GDM1 (cell line): ENCODE data around the gene RBFOX2.
"Not testable (repeated sequence)": the region's sequence is repeated elsewhere in the genome, so short reads cannot be mapped to it uniquely, and the experiment has no call there.

Experiments
- DNase-seq: peaks from one replicate; lab custom pipeline; 2025; lab: John Stamatoyannopoulos, UW

RBFOX2 gene

DNA sequence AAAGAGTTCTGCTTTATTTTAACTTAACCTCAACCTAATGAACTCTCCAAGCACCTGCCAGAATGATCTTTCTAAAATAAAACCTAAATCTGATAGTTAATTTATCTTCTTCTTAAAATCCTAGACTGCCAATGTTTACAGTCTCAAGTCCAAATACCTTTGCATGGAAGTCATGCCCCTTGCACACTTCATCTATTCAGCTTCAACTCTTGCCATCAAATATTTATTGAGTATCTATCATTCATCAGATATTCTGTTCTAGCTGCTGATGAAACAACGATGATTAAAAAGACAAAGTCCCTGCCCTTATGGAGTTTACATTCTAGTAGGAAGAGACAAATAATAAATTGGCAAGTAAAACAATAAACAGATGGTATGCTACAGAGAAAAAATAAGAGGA lies 209.2 kb downstream of the RBFOX2 start:
- no peak for DNase-seq

DNA sequence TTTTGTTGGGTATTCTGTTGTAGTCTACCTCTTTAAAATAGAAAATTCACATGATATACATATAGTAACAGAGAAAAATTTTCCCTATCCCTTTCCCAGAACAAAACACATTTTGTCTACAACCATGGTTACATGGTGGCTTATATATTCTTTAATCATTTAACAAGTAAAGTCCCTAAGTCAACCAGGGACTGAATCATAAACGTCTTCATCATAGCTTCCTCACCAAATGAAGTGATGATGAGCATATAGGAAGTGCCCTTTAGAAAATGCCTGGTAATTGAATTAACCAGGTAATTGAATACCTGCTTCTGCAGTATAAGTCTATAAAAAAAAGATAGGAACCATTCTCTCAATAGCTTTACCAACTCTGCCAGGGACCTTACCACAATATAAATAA lies 209.7 kb downstream of the RBFOX2 start:
- DNase-seq: no peak

DNA sequence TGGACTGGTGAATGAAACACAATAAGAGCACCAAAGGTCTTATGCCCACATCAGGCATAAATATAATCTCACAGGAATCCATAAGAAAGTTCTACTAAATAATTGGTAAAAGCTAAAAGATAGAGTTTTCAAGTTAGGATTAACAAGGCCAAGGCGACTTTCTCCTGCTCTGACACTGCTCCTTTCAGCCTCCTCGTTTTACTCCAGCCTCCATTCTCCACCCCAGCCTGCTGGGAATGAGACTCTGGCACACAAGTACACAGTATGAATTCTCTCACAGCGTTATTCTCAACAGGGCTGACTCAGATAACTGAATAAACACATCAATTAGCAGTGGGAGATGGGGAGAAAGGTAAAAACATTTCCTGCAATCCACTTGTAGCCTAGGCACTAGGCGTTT lies 216.0 kb downstream of the RBFOX2 start:
- DNase-seq: no peak

DNA sequence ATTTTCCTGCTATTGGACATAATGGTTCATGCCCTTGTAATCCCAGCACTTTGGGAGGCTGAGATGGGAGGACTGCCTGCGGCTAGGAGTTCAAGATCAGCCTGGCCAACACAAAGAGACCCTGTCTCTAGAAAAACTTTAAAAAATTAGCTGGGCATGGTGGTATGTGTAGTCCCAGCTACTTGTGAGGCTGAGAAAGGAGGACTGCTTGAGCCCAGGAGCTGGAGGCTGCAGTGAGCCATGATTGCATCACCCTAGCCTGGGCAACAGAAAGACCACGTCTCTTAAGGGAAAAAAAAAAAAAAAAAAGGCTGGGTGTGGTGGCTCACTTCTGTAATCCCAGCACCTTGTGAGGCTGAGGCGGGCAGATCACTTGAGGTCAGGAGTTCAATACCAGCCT lies 217.0 kb downstream of the RBFOX2 start:
- no peak for DNase-seq

GRCh38 chr22:35809816-35810215 lies 218.8 kb downstream of the RBFOX2 start:
- DNase-seq: no peak

DNA sequence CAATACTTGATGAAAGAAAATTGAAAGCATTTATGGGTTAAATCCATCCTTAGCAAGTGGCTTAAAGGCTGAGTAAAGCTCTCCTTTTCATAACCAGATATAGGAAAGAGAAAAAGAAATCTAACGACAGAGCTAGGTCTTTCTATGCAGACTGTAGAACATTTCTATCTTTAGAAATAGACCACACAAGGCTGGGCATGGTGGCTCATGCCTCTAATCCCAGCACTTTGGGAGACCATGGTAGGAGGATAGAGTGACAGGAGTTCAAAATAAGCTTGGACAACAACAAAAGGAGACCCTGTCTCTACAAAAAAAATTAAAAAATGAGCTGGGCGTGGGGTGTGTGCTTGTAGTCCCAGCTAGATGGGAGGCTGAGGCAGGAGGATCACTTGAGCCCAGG lies 220.2 kb downstream of the RBFOX2 start:
- DNase-seq: no peak

GRCh38 chr22:35806668-35807067 lies 222.0 kb downstream of the RBFOX2 start:
- DNase-seq: not testable (repeated sequence)

DNA sequence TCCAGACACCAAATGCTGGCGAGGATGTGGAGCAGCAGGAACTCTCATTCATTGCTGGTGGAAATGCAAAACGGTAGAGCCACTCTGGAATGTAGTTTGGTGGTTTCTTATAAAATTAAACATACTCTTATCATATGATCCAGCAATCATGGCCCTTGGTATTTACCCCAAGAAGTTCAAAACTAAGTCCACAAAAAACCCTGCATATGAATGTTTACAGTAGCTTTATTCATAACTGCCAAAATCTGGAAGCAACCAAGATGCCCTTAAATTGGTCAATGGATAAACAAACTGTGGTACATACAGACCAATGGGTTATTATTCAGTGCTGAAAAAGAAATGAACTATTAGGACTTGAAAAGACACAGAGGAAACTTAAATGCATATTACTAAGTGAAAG lies 223.2 kb downstream of the RBFOX2 start:
- no peak for DNase-seq

DNA sequence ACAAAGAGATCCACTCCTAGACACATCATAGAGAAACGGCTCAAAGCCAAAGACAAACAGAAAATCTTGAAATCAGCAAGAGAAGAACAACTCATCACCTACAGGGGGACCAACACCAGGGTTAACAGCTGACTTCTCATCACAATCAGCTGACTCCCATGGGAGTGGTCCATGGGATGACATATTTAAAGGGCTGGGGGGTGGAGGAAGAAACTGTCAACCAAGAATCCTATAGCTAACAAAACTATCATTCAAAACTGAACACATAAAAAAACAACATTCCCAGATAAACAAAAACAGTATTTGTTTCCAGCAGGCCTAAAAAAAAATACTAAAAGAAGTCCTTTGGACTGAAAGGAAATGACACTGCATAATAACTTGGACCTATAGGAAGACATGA lies 224.2 kb downstream of the RBFOX2 start:
- no peak for DNase-seq

DNA sequence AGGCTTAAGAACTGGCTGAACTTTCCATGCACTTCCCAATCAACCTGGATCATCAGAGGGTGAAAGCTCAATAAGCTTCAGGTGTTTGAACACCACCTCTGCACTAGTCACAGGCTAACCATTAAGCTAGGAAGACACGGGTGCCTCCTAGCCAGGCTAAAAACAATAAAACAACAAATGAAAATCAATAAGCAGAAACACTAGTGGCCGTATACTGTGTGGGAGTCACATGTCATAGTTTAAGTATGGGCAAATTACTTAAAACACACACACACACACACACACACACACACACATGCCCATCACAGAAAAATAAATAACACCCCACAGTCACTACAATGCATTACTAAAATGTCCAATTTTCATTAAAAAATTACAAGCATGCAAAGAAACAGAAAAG lies 225.7 kb downstream of the RBFOX2 start:
- DNase-seq: no peak

- not testable (repeated sequence) for DNase-seq
These were observed 227.3 kb downstream of the RBFOX2 start for GRCh38 chr22:35801301-35801700.

DNA sequence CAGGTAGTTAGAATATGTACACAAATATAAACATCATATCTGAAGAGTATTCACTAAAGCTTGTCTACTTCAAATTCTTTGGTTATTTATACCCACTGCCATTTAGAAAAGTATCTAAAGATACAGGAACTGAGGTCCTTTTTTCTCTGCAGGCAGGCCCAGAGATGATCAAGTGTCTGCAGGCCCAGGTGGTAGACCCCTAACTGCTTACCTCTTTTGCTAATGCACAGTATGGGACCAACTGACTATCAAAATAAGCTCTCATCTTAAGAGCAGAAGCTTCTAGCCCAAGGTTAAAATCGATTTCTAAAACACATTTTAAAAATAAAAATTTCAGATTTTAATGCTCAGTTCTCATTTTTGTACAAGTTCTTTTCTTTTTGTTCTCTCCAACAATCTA lies 229.5 kb downstream of the RBFOX2 start:
- no peak for DNase-seq

GRCh38 chr22:35797411-35797810 lies 231.2 kb downstream of the RBFOX2 start:
- no peak for DNase-seq

GRCh38 chr22:35795476-35795875 lies 233.1 kb downstream of the RBFOX2 start:
- DNase-seq: no peak

GRCh38 chr22:35792506-35792905 lies 236.1 kb downstream of the RBFOX2 start:
- DNase-seq: no peak

DNA sequence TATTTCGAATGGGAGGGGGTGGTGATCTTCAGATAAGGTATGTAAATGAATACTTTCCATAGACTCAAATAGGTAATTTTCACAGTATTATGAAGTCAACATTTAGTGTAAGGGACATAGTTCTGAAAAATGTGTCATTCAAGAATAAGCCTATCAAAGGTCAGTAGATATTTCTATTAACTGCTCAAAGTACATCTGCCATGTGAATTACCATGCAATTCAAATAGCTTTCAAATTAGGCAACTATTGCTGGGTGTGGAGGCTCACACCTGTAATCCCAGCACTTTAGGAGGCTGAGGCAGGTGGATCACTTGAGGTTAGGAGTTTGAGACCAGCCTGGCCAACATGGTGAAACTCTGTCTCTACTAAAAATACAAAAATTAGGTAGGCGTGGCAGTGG lies 236.8 kb downstream of the RBFOX2 start:
- not testable (repeated sequence) for DNase-seq

DNA sequence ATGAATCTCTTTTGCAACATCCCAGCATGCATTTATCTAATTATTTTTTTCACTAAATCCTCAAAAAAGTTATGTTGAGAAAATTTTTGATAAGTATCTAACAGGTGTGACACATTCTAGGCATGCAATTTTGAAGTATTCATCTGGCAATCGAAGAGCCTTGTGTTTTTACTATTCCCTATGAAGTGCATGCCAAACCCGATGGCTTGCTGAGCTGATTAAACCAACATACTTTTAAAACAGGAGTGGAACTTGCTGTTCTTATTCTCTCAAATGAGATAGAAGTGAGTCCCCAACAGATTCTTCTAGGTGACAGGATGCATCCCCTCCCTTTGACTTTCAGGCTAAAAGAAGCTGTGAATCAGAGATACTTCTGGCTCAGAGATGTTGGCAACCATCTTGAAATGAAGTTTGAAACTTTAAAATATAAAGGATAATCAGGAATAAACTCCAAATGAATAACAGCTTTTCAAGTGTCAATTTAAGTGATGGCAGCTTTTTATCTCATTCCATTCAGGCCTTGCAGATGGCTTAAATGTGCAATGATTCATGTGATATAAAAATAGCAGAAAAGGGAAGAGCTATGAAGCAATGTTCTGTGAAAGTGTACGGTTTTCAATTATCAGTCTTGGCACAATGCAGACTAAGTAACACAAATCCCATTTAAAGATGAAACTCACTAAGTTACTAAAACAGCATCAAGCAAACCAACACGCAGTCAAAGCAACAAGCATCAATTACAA lies 243.3 kb downstream of the RBFOX2 start:
- peak; percentile 8 for DNase-seq

DNA sequence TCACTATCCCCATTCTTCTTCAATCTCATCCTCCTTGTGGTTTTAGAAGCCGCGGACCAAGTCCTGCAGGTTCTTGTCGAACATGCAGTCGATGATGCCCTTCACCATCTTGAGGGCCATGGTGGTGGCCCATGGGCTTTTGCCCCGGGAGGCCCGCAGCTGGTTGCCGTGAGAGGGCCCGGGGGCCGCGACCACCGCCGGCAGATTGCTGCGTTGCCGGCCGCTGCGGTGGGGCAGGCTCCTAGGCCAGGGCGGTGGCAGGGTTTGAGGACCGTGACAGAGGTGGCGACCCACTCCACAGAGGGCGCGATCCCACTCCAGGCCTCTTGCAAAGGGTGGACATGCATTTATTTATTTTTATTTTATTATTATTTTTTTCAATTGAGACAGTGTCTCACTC lies 244.0 kb downstream of the RBFOX2 start:
- no peak for DNase-seq

- DNase-seq: no peak
These were observed 244.5 kb downstream of the RBFOX2 start for GRCh38 chr22:35783943-35784614.

GRCh38 chr22:35782504-35782903 lies 246.1 kb downstream of the RBFOX2 start:
- DNase-seq: no peak

DNA sequence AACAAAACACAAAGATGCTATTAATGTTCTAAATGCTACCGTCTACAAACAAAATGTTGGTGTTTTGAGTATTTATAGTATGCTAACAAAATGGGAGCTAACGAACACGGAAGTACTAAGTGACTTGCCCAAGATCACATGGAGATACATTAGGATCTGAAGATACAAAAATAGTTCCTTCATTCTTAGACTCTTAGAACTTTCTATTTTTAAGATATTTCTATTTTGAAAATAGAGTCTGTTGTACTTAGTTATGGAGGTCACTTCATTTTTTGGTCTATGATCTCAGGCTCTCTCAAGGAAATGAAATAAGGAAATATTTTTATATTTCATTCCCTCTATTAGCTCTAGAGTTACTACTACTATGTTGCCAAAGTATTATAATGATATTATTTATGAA lies 246.7 kb downstream of the RBFOX2 start:
- DNase-seq: no peak

DNA sequence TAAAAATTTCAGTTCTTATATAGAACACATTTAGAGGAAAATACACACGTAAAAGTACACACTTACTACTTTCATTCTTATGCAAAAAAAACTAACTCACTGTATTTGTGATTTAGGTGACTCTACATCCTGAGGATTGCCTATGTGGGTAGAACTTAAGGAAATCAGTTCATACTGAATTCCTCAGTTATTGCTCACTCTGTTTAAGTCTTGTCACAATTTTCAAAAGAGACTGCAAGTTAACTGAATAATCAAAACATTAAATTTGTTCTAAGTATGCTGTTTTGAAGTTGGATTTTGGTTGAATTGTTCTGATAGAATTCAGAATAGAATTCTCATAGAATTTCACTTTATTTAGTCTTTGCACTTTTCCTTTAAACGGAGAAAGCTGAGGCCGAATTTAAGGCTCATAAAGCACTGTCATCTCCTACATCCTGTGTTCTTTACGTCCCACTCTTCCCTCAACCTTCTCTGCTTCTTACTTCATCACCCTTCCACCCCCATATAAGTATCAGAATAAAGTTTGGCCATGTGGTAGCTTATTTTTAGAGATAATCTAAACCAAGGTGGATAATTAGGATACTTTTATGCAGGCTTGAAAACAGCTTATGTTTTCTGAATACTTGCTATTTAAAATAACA lies 251.2 kb downstream of the RBFOX2 start:
- DNase-seq: no peak

GRCh38 chr22:35775339-35775738 lies 253.3 kb downstream of the RBFOX2 start:
- no peak for DNase-seq
